Measurements from ENCODE around the gene GPR65. TPM values are rescaled to one million over a fixed set of nuclear protein-coding genes. Genes with fewer than 3 reads are reported as not detected.

The GPR65 gene
- total and polyA plus RNA-seq, 10 of the 15 experiments (the other 5 are each of a cell fraction or from before 2014, with no cell fraction given): 4.4 to 14.7 (median 9.4) TPM

DNA sequence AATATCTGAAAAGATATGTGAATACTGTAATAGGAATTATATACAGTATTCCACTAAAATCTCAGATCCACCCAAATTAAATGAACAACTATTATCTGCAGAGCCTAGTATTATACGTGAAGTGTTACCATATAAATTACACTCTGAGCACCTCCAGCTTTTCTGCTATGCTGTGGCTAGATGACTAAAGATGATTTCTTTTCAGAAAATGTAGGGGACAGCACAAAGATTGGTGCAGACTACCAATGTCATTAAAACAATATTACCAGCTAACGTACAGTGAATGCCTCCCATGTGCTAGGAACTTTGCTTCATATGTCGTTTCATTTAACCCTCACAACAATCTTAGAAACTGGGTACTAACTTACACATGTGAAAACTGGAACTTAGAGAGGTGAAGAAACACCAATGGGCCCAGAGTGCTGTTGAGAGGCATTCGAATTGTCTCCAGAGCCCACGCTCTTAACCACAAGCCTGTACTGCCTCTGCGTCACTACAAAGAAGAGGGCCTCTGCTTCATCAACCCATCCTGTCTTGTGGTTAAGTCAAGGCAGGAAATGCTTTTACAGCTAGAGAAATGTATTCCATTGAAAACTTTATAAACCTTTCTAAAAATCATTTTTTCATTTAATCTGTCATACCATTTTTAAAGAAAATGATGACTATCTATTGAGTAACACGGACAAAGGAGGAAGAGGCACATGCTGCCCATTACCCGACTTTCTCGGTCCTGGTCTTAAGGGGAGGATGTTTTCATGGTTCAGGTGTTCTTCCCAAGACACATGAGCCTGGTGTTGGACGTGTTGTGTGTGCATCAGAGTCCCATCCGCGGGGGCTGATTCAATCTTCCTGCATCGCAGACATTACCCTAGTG lies 1.3 kb downstream of the GPR65 start:
- ChIA-PET POLR2A (interaction anchor here (0.7 to 10.0 kb wide), 3 partner anchors 12 to 23 kb away, joined by 3 to 122 read pairs (median 4); partner anchors contain the start of gene GALC), SMC1A (ENCODE audit: uncharacterized antibody, unreplicated experiment) (interaction anchor here (1.0 to 9.7 kb wide), 5 partner anchors 9 to 59 kb away, joined by 4 to 158 read pairs (median 11); partner anchors contain the start of gene GALC), CTCF (interaction anchor here (0.6 to 1.9 kb wide), 6 partner anchors 8 to 163 kb away, joined by 3 to 14 read pairs (median 6); no protein-coding TSS in a partner anchor), RAD21 (ENCODE audit: unreplicated experiment) (interaction anchor here (1.7 to 6.3 kb wide), 2 partner anchors 8 to 12 kb away, joined by 6 to 107 read pairs; partner anchors contain the start of gene GALC)
- in situ Hi-C loops (cut with MboI): no loop called here
- Histone ChIP-seq H3K4me1 (ENCODE audit: control insufficient read depth, insufficient read depth, low read length) (peaks cover 16% of the 10 kb centered on the region), H3K36me3 (ENCODE audit: control insufficient read depth in 2 of 2, insufficient read depth in 2 of 2, low read length in 1 of 2) (no peaks in the 10 kb centered on the region), H3K27me3 (replicated peaks in 1 of 2; ENCODE audit: control insufficient read depth in 2 of 2, insufficient read depth in 2 of 2, low read length in 1 of 2) (no peaks in the 10 kb centered on the region), H3K9me3 (replicated peaks; ENCODE audit: control insufficient read depth, insufficient read depth, low read length) (no peaks in the 10 kb centered on the region; the same call in 2 of the 3 replicates), H3K4me3 (peak overlapping the region; percentile 72), H3K27ac (ENCODE audit: control insufficient read depth, insufficient read depth) (peak overlapping the region; percentile 87), H3K4me2 (ENCODE audit: control insufficient read depth, insufficient read depth) (peak overlapping the region; percentile 81), H4K20me1 (ENCODE audit: control insufficient read depth, insufficient read depth) (no peaks in the 10 kb centered on the region), H2AFZ (ENCODE audit: control insufficient read depth, low read depth, low read length) (peak overlapping the region; percentile 38), H3K9ac (ENCODE audit: control insufficient read depth, insufficient read depth, low read length) (peak overlapping the region; percentile 80), H3K79me2 (ENCODE audit: control insufficient read depth, insufficient read depth, low read length) (peaks cover 45% of the 10 kb centered on the region)
- DNase-seq (ENCODE audit: low read depth, low spot score) (peak; percentile 77), FAIRE-seq (peak; percentile 81), ATAC-seq (peak; percentile 83)
- intact Hi-C loops (cut with micrococcal nuclease; ENCODE audit: unreplicated experiment): loop anchor here (1.0 kb wide), 1 partner anchor 11 kb away; no protein-coding TSS in a partner anchor
- WGBS (ENCODE audit: insufficient coverage, insufficient replicate concordance, low lambda C conversion rate, missing lambda C conversion rate): under 1% methylated on average over 13 of the region's 13 CpGs
- BruUV-seq (replicated peaks): TSS peak; percentile 95
- TF ChIP-seq, protein P1, sequence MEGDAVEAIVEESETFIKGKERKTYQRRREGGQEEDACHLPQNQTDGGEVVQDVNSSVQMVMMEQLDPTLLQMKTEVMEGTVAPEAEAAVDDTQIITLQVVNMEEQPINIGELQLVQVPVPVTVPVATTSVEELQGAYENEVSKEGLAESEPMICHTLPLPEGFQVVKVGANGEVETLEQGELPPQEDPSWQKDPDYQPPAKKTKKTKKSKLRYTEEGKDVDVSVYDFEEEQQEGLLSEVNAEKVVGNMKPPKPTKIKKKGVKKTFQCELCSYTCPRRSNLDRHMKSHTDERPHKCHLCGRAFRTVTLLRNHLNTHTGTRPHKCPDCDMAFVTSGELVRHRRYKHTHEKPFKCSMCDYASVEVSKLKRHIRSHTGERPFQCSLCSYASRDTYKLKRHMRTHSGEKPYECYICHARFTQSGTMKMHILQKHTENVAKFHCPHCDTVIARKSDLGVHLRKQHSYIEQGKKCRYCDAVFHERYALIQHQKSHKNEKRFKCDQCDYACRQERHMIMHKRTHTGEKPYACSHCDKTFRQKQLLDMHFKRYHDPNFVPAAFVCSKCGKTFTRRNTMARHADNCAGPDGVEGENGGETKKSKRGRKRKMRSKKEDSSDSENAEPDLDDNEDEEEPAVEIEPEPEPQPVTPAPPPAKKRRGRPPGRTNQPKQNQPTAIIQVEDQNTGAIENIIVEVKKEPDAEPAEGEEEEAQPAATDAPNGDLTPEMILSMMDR (IDR thresholded peaks at IDR 0.05 in 2 of 3, conservative IDR thresholded peaks at IDR 0.05 in 1 of 3; ENCODE audit: control insufficient read depth in 2 of 3, extremely low read depth in 1 of 3, insufficient read depth in 1 of 3, low read depth in 3 of 3, low read length in 3 of 3): no peak
- TF ChIP-seq, protein P2, sequence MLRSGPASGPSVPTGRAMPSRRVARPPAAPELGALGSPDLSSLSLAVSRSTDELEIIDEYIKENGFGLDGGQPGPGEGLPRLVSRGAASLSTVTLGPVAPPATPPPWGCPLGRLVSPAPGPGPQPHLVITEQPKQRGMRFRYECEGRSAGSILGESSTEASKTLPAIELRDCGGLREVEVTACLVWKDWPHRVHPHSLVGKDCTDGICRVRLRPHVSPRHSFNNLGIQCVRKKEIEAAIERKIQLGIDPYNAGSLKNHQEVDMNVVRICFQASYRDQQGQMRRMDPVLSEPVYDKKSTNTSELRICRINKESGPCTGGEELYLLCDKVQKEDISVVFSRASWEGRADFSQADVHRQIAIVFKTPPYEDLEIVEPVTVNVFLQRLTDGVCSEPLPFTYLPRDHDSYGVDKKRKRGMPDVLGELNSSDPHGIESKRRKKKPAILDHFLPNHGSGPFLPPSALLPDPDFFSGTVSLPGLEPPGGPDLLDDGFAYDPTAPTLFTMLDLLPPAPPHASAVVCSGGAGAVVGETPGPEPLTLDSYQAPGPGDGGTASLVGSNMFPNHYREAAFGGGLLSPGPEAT (IDR thresholded peaks at IDR 0.05; ENCODE audit: low read depth): peak; percentile 79
- TF ChIP-seq TAF1 (IDR thresholded peaks at IDR 0.05; ENCODE audit: borderline replicate concordance, low read depth, low read length) (peak; percentile 63; the same call in 1 of the 2 replicates), SUZ12 (IDR thresholded peaks at IDR 0.05; ENCODE audit: unreplicated experiment) (no peak), CHD1 (IDR thresholded peaks at IDR 0.05; ENCODE audit: low read depth, low read length) (no peak), IRF4 (IDR thresholded peaks at IDR 0.05; ENCODE audit: low read depth, low read length) (0 out of 2 replicates have a peak, but pooled peaks have one; percentile 49), SRF (IDR thresholded peaks at IDR 0.05; ENCODE audit: low read depth in 2 of 2, low read length in 2 of 2) (no peak), MTA3 (IDR thresholded peaks at IDR 0.05; ENCODE audit: borderline replicate concordance, low read length) (peak; percentile 66; the same call in 1 of the 2 replicates)
- TF ChIP-seq, protein P3, sequence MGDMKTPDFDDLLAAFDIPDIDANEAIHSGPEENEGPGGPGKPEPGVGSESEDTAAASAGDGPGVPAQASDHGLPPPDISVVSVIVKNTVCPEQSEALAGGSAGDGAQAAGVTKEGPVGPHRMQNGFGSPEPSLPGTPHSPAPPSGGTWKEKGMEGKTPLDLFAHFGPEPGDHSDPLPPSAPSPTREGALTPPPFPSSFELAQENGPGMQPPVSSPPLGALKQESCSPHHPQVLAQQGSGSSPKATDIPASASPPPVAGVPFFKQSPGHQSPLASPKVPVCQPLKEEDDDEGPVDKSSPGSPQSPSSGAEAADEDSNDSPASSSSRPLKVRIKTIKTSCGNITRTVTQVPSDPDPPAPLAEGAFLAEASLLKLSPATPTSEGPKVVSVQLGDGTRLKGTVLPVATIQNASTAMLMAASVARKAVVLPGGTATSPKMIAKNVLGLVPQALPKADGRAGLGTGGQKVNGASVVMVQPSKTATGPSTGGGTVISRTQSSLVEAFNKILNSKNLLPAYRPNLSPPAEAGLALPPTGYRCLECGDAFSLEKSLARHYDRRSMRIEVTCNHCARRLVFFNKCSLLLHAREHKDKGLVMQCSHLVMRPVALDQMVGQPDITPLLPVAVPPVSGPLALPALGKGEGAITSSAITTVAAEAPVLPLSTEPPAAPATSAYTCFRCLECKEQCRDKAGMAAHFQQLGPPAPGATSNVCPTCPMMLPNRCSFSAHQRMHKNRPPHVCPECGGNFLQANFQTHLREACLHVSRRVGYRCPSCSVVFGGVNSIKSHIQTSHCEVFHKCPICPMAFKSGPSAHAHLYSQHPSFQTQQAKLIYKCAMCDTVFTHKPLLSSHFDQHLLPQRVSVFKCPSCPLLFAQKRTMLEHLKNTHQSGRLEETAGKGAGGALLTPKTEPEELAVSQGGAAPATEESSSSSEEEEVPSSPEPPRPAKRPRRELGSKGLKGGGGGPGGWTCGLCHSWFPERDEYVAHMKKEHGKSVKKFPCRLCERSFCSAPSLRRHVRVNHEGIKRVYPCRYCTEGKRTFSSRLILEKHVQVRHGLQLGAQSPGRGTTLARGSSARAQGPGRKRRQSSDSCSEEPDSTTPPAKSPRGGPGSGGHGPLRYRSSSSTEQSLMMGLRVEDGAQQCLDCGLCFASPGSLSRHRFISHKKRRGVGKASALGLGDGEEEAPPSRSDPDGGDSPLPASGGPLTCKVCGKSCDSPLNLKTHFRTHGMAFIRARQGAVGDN (IDR thresholded peaks at IDR 0.05): peak; percentile 82
- TF ChIP-seq, protein P4, sequence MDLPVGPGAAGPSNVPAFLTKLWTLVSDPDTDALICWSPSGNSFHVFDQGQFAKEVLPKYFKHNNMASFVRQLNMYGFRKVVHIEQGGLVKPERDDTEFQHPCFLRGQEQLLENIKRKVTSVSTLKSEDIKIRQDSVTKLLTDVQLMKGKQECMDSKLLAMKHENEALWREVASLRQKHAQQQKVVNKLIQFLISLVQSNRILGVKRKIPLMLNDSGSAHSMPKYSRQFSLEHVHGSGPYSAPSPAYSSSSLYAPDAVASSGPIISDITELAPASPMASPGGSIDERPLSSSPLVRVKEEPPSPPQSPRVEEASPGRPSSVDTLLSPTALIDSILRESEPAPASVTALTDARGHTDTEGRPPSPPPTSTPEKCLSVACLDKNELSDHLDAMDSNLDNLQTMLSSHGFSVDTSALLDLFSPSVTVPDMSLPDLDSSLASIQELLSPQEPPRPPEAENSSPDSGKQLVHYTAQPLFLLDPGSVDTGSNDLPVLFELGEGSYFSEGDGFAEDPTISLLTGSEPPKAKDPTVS (IDR thresholded peaks at IDR 0.05; ENCODE audit: low read depth, low read length): 0 out of 2 replicates have a peak, but pooled peaks have one; percentile 21

Measured in GM12878 (cell line).